Measurements from ENCODE around the gene ULBP1.
"Not testable (repeated sequence)": the region's sequence is repeated elsewhere in the genome, so short reads cannot be mapped to it uniquely, and the experiment has no call there.

DNA sequence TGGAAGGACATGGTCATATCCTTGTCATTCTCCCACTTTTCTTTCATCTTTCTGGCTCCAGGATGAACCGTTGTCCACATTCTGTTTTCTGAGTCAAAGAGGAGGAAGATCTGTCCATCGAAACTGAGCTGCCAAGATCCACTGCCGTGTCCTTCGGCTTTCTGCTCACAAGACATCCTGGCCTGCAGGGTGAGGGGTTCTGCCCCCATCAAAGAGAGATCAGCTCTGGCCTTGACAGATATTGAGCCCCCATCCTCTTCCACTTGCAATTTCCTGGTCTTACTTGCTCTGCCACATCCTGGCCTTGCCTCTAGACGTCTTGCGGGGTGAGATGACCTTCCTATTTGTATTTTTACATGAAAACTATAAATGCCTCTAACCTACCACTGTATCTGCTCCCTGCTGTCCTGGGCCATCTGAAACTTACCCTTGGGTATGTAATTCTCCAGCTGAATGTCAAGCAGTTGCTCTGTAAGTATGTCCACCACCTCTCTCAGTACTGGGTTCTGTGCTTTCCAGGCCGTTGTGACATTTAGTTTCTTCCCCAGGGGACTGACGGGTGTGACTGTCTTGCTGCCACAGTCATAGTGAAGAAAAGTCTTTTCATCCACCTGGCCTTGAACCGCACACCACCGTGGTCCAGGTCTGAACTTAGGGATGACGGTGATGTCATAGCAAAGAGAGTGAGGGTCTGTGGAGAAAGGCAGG, 44.5 kb upstream of the ULBP1 start:
- TF ChIP-seq, protein P1, sequence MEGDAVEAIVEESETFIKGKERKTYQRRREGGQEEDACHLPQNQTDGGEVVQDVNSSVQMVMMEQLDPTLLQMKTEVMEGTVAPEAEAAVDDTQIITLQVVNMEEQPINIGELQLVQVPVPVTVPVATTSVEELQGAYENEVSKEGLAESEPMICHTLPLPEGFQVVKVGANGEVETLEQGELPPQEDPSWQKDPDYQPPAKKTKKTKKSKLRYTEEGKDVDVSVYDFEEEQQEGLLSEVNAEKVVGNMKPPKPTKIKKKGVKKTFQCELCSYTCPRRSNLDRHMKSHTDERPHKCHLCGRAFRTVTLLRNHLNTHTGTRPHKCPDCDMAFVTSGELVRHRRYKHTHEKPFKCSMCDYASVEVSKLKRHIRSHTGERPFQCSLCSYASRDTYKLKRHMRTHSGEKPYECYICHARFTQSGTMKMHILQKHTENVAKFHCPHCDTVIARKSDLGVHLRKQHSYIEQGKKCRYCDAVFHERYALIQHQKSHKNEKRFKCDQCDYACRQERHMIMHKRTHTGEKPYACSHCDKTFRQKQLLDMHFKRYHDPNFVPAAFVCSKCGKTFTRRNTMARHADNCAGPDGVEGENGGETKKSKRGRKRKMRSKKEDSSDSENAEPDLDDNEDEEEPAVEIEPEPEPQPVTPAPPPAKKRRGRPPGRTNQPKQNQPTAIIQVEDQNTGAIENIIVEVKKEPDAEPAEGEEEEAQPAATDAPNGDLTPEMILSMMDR (IDR thresholded peaks at IDR 0.05), result not testable (repeated sequence)
- not testable (repeated sequence) for TF ChIP-seq POLR2A (IDR thresholded peaks at IDR 0.05)
